Measurements from ENCODE around the gene CHMP1B. TPM values are rescaled to one million over a fixed set of nuclear protein-coding genes. Genes with fewer than 3 reads are reported as not detected.

Gene CHMP1B
- total RNA-seq, 1 experiment from 2014 or later = 56.5 TPM

DNA sequence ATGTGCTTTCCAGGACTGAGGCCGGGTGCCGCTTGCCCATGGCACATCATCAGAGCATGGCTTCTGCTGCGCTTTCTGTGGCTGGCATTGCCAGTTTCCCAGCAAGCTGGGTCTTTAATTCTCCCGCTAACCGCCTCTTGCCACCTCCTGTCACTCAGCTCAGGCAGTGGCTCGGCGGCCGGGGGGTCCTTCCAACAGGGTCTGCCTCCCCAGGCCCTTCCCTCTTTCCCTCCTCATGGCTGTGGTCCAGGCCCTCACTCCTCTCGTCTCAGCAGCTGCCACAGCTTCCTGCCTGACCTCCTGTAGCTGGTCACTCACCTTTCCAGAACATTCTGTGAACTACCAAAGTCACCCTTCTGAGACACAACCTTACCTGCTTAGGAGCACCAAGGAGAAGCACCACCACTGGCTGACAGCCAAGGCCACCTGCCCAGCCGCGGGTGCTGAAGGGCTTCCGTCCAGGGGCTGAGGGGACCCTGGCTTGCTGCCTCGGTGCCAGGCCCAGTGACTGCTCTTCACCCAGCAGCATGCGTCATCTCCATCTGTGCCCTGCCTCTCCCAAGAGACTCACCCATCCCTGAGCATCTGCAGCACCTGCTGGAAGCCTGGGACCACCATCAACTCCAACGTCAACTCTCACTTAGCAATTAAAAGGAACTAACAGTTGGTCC, 22.6 kb downstream of the CHMP1B start:
- intact Hi-C loops (cut with micrococcal nuclease; ENCODE audit: unreplicated experiment) = loop anchor here (2.0 kb wide), 1 partner anchor 121 kb away; no protein-coding TSS in a partner anchor
- H3K4me3 Mint-ChIP-seq (ENCODE audit: unreplicated experiment) = no peak overlapping the region
- CTCF ChIA-PET = no interaction called here

DNA sequence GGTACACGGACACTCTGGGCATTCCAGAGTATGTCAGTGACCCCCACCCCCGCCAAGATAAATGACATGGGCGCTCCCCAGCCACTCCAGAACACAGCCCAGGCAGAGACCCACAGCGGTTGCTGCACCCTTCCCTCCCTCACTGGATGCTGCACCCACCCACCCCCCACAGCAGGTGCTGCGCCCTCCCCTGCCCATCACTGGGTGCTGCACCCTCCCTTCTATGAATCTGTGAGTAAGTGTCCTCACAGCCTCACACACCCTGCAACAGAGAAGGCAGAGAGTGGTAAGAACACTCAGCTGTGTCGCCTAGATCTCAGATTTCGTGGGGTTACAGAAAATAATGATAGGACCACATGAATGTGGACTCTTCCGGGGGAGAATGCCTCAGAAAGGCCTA, 23.5 kb downstream of the CHMP1B start:
- H3K4me1 ChIP-seq = peaks cover 10% of the 10 kb centered on the region; the same call in 1 of the 2 replicates
- no peak overlapping the region for H3K27ac Mint-ChIP-seq (ENCODE audit: unreplicated experiment)
- ChIA-PET CTCF (no interaction called here), POLR2A (no interaction called here)
- no peak overlapping the region for H3K4me3 Mint-ChIP-seq (ENCODE audit: unreplicated experiment)
- TF ChIP-seq, protein P1, sequence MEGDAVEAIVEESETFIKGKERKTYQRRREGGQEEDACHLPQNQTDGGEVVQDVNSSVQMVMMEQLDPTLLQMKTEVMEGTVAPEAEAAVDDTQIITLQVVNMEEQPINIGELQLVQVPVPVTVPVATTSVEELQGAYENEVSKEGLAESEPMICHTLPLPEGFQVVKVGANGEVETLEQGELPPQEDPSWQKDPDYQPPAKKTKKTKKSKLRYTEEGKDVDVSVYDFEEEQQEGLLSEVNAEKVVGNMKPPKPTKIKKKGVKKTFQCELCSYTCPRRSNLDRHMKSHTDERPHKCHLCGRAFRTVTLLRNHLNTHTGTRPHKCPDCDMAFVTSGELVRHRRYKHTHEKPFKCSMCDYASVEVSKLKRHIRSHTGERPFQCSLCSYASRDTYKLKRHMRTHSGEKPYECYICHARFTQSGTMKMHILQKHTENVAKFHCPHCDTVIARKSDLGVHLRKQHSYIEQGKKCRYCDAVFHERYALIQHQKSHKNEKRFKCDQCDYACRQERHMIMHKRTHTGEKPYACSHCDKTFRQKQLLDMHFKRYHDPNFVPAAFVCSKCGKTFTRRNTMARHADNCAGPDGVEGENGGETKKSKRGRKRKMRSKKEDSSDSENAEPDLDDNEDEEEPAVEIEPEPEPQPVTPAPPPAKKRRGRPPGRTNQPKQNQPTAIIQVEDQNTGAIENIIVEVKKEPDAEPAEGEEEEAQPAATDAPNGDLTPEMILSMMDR (IDR thresholded peaks at IDR 0.05; ENCODE audit: insufficient read depth in 1 of 2, low read depth in 1 of 2, low read length in 1 of 2, severe bottlenecking in 1 of 2, unreplicated experiment in 1 of 2) = no peak
- H3K36me3 Mint-ChIP-seq (ENCODE audit: insufficient read depth, unreplicated experiment) = peaks cover 9% of the 10 kb centered on the region
- H3K4me3 ChIP-seq (ENCODE audit: low read depth, low read length) = no peak overlapping the region
- no peaks in the 10 kb centered on the region; the same call in 1 of the 2 replicates for H3K36me3 ChIP-seq (ENCODE audit: control insufficient read depth, insufficient read depth, low read length)
- BruUV-seq (replicated peaks) = no TSS peak
- DNase-seq = no peak
- intact Hi-C loops (cut with micrococcal nuclease; ENCODE audit: unreplicated experiment) = no loop called here
- no peaks in the 10 kb centered on the region for H3K27me3 ChIP-seq (replicated peaks; ENCODE audit: control insufficient read depth, insufficient read depth, low read length)
- H3K9me3 ChIP-seq = no peaks in the 10 kb centered on the region
- peaks cover 7% of the 10 kb centered on the region for H3K4me1 Mint-ChIP-seq (ENCODE audit: low read depth, unreplicated experiment)
- H3K9me3 Mint-ChIP-seq (ENCODE audit: unreplicated experiment) = no peaks in the 10 kb centered on the region
- H3K27me3 Mint-ChIP-seq (ENCODE audit: insufficient read depth, unreplicated experiment) = no peaks in the 10 kb centered on the region

More for the DNA sequence above, 22.6 kb downstream of the CHMP1B start:
- Histone ChIP-seq H3K4me3 (ENCODE audit: low read depth, low read length) (no peak overlapping the region), H3K36me3 (ENCODE audit: control insufficient read depth, insufficient read depth, low read length) (no peaks in the 10 kb centered on the region; the same call in 1 of the 2 replicates), H3K27me3 (replicated peaks; ENCODE audit: control insufficient read depth, insufficient read depth, low read length) (no peaks in the 10 kb centered on the region), H3K9me3 (no peaks in the 10 kb centered on the region), H3K4me1 (peaks cover 10% of the 10 kb centered on the region; the same call in 1 of the 2 replicates)
- TF ChIP-seq, protein P1 (IDR thresholded peaks at IDR 0.05; ENCODE audit: insufficient read depth in 1 of 2, low read depth in 1 of 2, low read length in 1 of 2, severe bottlenecking in 1 of 2, unreplicated experiment in 1 of 2) = no peak
- Mint-ChIP-seq H3K9me3 (ENCODE audit: unreplicated experiment) (no peaks in the 10 kb centered on the region), H3K27me3 (ENCODE audit: insufficient read depth, unreplicated experiment) (no peaks in the 10 kb centered on the region), H3K36me3 (ENCODE audit: insufficient read depth, unreplicated experiment) (peaks cover 9% of the 10 kb centered on the region), H3K27ac (ENCODE audit: unreplicated experiment) (no peak overlapping the region), H3K4me1 (ENCODE audit: low read depth, unreplicated experiment) (peaks cover 7% of the 10 kb centered on the region)
- POLR2A ChIA-PET = no interaction called here
- DNase-seq = no peak
- BruUV-seq (replicated peaks) = no TSS peak

DNA sequence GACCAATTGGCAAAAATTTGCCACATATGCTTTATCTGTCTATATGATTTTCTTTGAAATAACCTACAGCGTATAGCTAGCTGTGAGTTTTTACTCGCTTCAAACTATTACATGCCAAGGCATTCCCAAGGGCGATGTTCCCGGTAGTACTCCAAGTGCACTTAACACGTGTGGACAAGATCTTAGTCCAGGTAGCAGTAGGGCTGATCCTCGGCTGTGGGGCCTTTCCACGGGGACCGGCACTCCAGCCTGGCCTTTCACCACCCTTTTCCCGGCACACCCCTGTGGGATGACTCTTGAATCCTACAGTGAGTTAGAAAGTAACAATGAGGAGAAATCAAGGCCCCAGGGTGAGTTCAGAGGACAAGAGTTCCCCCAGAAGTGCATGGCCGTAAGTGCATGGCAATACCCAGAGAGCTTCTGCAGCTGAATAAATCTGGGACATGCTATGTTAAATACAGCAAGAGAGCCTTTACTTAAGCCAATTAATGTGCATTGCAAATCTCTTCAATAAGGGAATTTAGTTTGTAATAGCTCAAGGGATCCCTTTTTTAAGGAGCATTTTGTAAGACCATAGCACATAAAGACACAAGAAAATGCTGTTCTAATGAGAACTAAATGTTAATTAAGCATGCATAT, 26.4 kb downstream of the CHMP1B start:
- H3K36me3 Mint-ChIP-seq (ENCODE audit: insufficient read depth, unreplicated experiment) = peaks cover 27% of the 10 kb centered on the region
- ChIA-PET CTCF (no interaction called here), POLR2A (no interaction called here)
- TF ChIP-seq, protein P1 (IDR thresholded peaks at IDR 0.05; ENCODE audit: insufficient read depth in 1 of 2, low read depth in 1 of 2, low read length in 1 of 2, severe bottlenecking in 1 of 2, unreplicated experiment in 1 of 2) = no peak
- intact Hi-C loops (cut with micrococcal nuclease; ENCODE audit: unreplicated experiment) = no loop called here
- Histone ChIP-seq H3K4me1 (peaks cover 20% of the 10 kb centered on the region), H3K9me3 (no peaks in the 10 kb centered on the region), H3K27me3 (replicated peaks; ENCODE audit: control insufficient read depth, insufficient read depth, low read length) (no peaks in the 10 kb centered on the region), H3K36me3 (ENCODE audit: control insufficient read depth, insufficient read depth, low read length) (no peaks in the 10 kb centered on the region; the same call in 1 of the 2 replicates), H3K4me3 (ENCODE audit: low read depth, low read length) (no peak overlapping the region)
- peaks cover 23% of the 10 kb centered on the region for H3K4me1 Mint-ChIP-seq (ENCODE audit: low read depth, unreplicated experiment)
- no peak for DNase-seq
- no peak overlapping the region for H3K27ac Mint-ChIP-seq (ENCODE audit: unreplicated experiment)
- H3K9me3 Mint-ChIP-seq (ENCODE audit: unreplicated experiment) = no peaks in the 10 kb centered on the region
- no TSS peak for BruUV-seq (replicated peaks)
- H3K4me3 Mint-ChIP-seq (ENCODE audit: unreplicated experiment) = no peak overlapping the region
- H3K27me3 Mint-ChIP-seq (ENCODE audit: insufficient read depth, unreplicated experiment) = no peaks in the 10 kb centered on the region
